ENCODE data around the gene NUAK2. TPM values are rescaled to one million over a fixed set of nuclear protein-coding genes. Genes with fewer than 3 reads are reported as not detected.

Gene NUAK2
- total RNA-seq, 2 experiments from 2014 or later: 5.3 to 9.1 TPM

GRCh38 chr1:205296154-205296553, 25.4 kb downstream of the NUAK2 start:
- ChIA-PET CTCF (ENCODE audit: unreplicated experiment) (interaction anchor here (2.0 kb wide), 1 partner anchor 11 kb away, joined by 4 read pairs; no protein-coding TSS in a partner anchor), POLR2A (interaction anchor here (1.2 to 6.7 kb wide), 2 partner anchors 9 to 18 kb away, joined by 3 to 68 read pairs; no protein-coding TSS in a partner anchor)
- no peaks in the 10 kb centered on the region for H4K20me1 ChIP-seq (ENCODE audit: insufficient read depth, low read length)
- intact Hi-C loops (cut with micrococcal nuclease; ENCODE audit: unreplicated experiment): no loop called here
- no TSS peak for BruUV-seq (replicated peaks)
- H3K9me2 ChIP-seq (ENCODE audit: insufficient read depth, low read length): no peaks in the 10 kb centered on the region
- H3K27ac ChIP-seq (ENCODE audit: low read depth, low read length, poor library complexity, severe bottlenecking): no peak overlapping the region
- no peaks in the 10 kb centered on the region for H3K79me2 ChIP-seq (ENCODE audit: insufficient read depth, low read depth, low read length)
- no peak for DNase-seq (ENCODE audit: low spot score)
- no peaks in the 10 kb centered on the region for H3K9me3 ChIP-seq (ENCODE audit: low read length)
- H2AFZ ChIP-seq (ENCODE audit: low read length): no peak overlapping the region
- TF ChIP-seq CTCF (conservative IDR thresholded peaks at IDR 0.05; ENCODE audit: low read length): no peak
- TF ChIP-seq EZH2phosphoT487 (IDR thresholded peaks at IDR 0.05; ENCODE audit: borderline replicate concordance, low read depth, low read length): no peak
- no peak overlapping the region for H3K4me3 ChIP-seq (ENCODE audit: low read depth, low read length, poor library complexity, severe bottlenecking)
- H3K4me2 ChIP-seq (ENCODE audit: low read length): no peak overlapping the region
- H3K36me3 ChIP-seq (ENCODE audit: insufficient read depth, low read length): no peaks in the 10 kb centered on the region
- H3K4me1 ChIP-seq (ENCODE audit: insufficient read depth, low read length, poor library complexity, severe bottlenecking): peaks cover 72% of the 10 kb centered on the region

GRCh38 chr1:205294934-205295333, 26.6 kb downstream of the NUAK2 start:
- POLR2A ChIA-PET: interaction anchor here (1.2 to 1.7 kb wide), 3 partner anchors 19 to 30 kb away, joined by 3 to 6 read pairs (median 5); no protein-coding TSS in a partner anchor
- Histone ChIP-seq H3K79me2 (ENCODE audit: insufficient read depth, low read depth, low read length) (no peaks in the 10 kb centered on the region), H3K9me2 (ENCODE audit: insufficient read depth, low read length) (no peaks in the 10 kb centered on the region), H3K4me2 (ENCODE audit: low read length) (no peak overlapping the region), H3K4me1 (ENCODE audit: insufficient read depth, low read length, poor library complexity, severe bottlenecking) (peaks cover 68% of the 10 kb centered on the region), H3K36me3 (ENCODE audit: insufficient read depth, low read length) (no peaks in the 10 kb centered on the region), H2AFZ (ENCODE audit: low read length) (no peak overlapping the region), H4K20me1 (ENCODE audit: insufficient read depth, low read length) (no peaks in the 10 kb centered on the region), H3K27ac (ENCODE audit: low read depth, low read length, poor library complexity, severe bottlenecking) (no peak overlapping the region), H3K4me3 (ENCODE audit: low read depth, low read length, poor library complexity, severe bottlenecking) (no peak overlapping the region), H3K9me3 (ENCODE audit: low read length) (no peaks in the 10 kb centered on the region)
- no TSS peak for BruUV-seq (replicated peaks)
- intact Hi-C loops (cut with micrococcal nuclease; ENCODE audit: unreplicated experiment): no loop called here
- TF ChIP-seq EZH2phosphoT487 (IDR thresholded peaks at IDR 0.05; ENCODE audit: borderline replicate concordance, low read depth, low read length) (no peak), CTCF (conservative IDR thresholded peaks at IDR 0.05; ENCODE audit: low read length) (no peak)
- CTCF ChIA-PET (ENCODE audit: unreplicated experiment): interaction anchor here (1.3 to 2.0 kb wide), 2 partner anchors 10 to 19 kb away, joined by 4 to 5 read pairs; no protein-coding TSS in a partner anchor
- no peak for DNase-seq (ENCODE audit: low spot score)

- ChIA-PET POLR2A (interaction anchor here (0.5 to 1.7 kb wide), 5 partner anchors 20 to 1545 kb away, joined by 3 to 6 read pairs (median 4); no protein-coding TSS in a partner anchor), CTCF (ENCODE audit: unreplicated experiment) (interaction anchor here (1.3 to 2.0 kb wide), 2 partner anchors 10 to 19 kb away, joined by 4 to 5 read pairs; no protein-coding TSS in a partner anchor)
- intact Hi-C loops (cut with micrococcal nuclease; ENCODE audit: unreplicated experiment): no loop called here
- H3K9me2 ChIP-seq (ENCODE audit: insufficient read depth, low read length): no peaks in the 10 kb centered on the region
- TF ChIP-seq CTCF (conservative IDR thresholded peaks at IDR 0.05; ENCODE audit: low read length) (no peak), EZH2phosphoT487 (IDR thresholded peaks at IDR 0.05; ENCODE audit: borderline replicate concordance, low read depth, low read length) (no peak)
- H3K36me3 ChIP-seq (ENCODE audit: insufficient read depth, low read length): no peaks in the 10 kb centered on the region
- peaks cover 69% of the 10 kb centered on the region for H3K4me1 ChIP-seq (ENCODE audit: insufficient read depth, low read length, poor library complexity, severe bottlenecking)
- DNase-seq (ENCODE audit: low spot score): no peak
- H2AFZ ChIP-seq (ENCODE audit: low read length): no peak overlapping the region
- BruUV-seq (replicated peaks): no TSS peak
- H3K4me3 ChIP-seq (ENCODE audit: low read depth, low read length, poor library complexity, severe bottlenecking): no peak overlapping the region
- H3K4me2 ChIP-seq (ENCODE audit: low read length): no peak overlapping the region
- H3K27ac ChIP-seq (ENCODE audit: low read depth, low read length, poor library complexity, severe bottlenecking): no peak overlapping the region
- H4K20me1 ChIP-seq (ENCODE audit: insufficient read depth, low read length): no peaks in the 10 kb centered on the region
- H3K9me3 ChIP-seq (ENCODE audit: low read length): no peaks in the 10 kb centered on the region
- H3K79me2 ChIP-seq (ENCODE audit: insufficient read depth, low read depth, low read length): no peaks in the 10 kb centered on the region
Observed at GRCh38 chr1:205294175-205294917, 27.2 kb downstream of the NUAK2 start.

All from OCI-LY7 (cell line).